Neural progenitor cell (in vitro differentiated cells): ENCODE measurements around the gene TOP2A. TPM values are rescaled to one million over a fixed set of nuclear protein-coding genes. Genes with fewer than 3 reads are reported as not detected.
A peak's percentile ranks its signal among the peaks of the same experiment; 100 is the strongest.

ENCODE experiments used
- DNase-seq: peaks from one replicate; pipeline ENCODE4 v3.0.0-alpha.2; 2016; ENCODE audit warnings: low spot score
- H2AFZ ChIP-seq: fragments of 200-600 bp; sonication (generic); replicated peaks from 2 replicates; pipeline ENCODE4 v1.6.1; 2016; ENCODE audit warnings: antibody characterized with exemption
- H3F3A ChIP-seq: fragments of 200-600 bp; sonication (generic); 2 replicates; pipeline ENCODE4 v1.6.1; 2016; ENCODE audit warnings: antibody characterized with exemption, low read depth
- H3K27ac ChIP-seq: fragments of 200-600 bp; sonication (generic); 2 replicates; pipeline ENCODE4 v1.5.1; 2016; ENCODE audit warnings: mild to moderate bottlenecking
- H3K27me3 ChIP-seq: fragments of 200-600 bp; sonication (generic); 2 replicates; pipeline ENCODE4 v1.6.1; 2016; ENCODE audit warnings: mild to moderate bottlenecking, moderate library complexity
- H3K36me3 ChIP-seq: fragments of 200-600 bp; sonication (generic); 2 replicates; pipeline ENCODE4 v1.5.1; 2016
- H3K4me1 ChIP-seq: fragments of 200-600 bp; sonication (generic); 2 replicates; pipeline ENCODE4 v1.6.1; 2016; ENCODE audit warnings: mixed run types
- H3K4me2 ChIP-seq: fragments of 200-600 bp; sonication (generic); 2 replicates; pipeline ENCODE4 v1.6.1; 2016
- H3K4me3 ChIP-seq: fragments of 200-600 bp; sonication (generic); 2 replicates; pipeline ENCODE4 v1.5.1; 2016
- H3K79me2 ChIP-seq: fragments of 200-600 bp; sonication (generic); 2 replicates; pipeline ENCODE4 v1.6.1; 2016; ENCODE audit warnings: low read depth
- H3K9ac ChIP-seq: fragments of 200-600 bp; sonication (generic); 2 replicates; pipeline ENCODE4 v1.6.1; 2016
- H3K9me3 ChIP-seq: fragments of 200-600 bp; sonication (generic); 2 replicates; pipeline ENCODE4 v1.5.1; 2016; ENCODE audit warnings: low read depth
- H4K20me1 ChIP-seq: fragments of 200-600 bp; sonication (generic); 2 replicates; pipeline ENCODE4 v1.6.1; 2016; ENCODE audit warnings: low read depth
- H3K27ac Mint-ChIP-seq: 3 replicates; pipeline ENCODE4 v1.8.0; 2021; ENCODE audit warnings: mixed read lengths
- H3K27me3 Mint-ChIP-seq: 2 replicates; pipeline ENCODE4 v1.8.0; 2022; ENCODE audit warnings: low read depth, mild to moderate bottlenecking, inconsistent platforms, moderate library complexity, mixed read lengths; ENCODE audit not compliant: insufficient read depth
- H3K36me3 Mint-ChIP-seq: 3 replicates; pipeline ENCODE4 v1.8.0; 2021; ENCODE audit warnings: mixed read lengths
- H3K4me1 Mint-ChIP-seq: 3 replicates; pipeline ENCODE4 v1.8.0; 2021; ENCODE audit warnings: mixed read lengths
- H3K4me3 Mint-ChIP-seq: 3 replicates; pipeline ENCODE4 v1.8.0; 2021; ENCODE audit warnings: mild to moderate bottlenecking, moderate library complexity, mixed read lengths
- H3K9me3 Mint-ChIP-seq: 3 replicates; pipeline ENCODE4 v1.8.0; 2020; ENCODE audit warnings: mixed read lengths
- EZH2 ChIP-seq: fragments of 200-600 bp; sonication (generic); IDR thresholded peaks from 2 replicates; pipeline ENCODE4 v1.6.1; 2017; ENCODE audit warnings: antibody characterized with exemption, mild to moderate bottlenecking, moderate library complexity
- EZH2phosphoT487 ChIP-seq: fragments of 200-600 bp; sonication (generic); IDR thresholded peaks from 2 replicates; pipeline ENCODE4 v1.6.1; 2017; ENCODE audit warnings: antibody characterized with exemption
- total RNA-seq: library from RNA; depleted of rRNA; stranded (reverse); fragments of >200 nt; gene quantifications from 2 replicates; pipeline ENCODE4 v1.2.3, GENCODE V29; 2015; ENCODE audit warnings: low replicate concordance
- TF ChIP-seq, protein P1 (sequence below): fragments of 200-600 bp; sonication (generic); IDR thresholded peaks from 2 replicates; pipeline ENCODE4 v1.5.1; 2017; ENCODE audit warnings: antibody characterized with exemption, mild to moderate bottlenecking

Gene TOP2A
- total RNA-seq, 1 donor from 2014 or later = 968 TPM

GRCh38 chr17:40366861-40367518, 50.7 kb downstream of the TOP2A start:
- peaks cover 33% of the 10 kb centered on the region for H3K27me3 ChIP-seq
- H3K27ac ChIP-seq = no peak overlapping the region
- DNase-seq = no peak
- no peak overlapping the region for H3K9ac ChIP-seq
- no peaks in the 10 kb centered on the region for H4K20me1 ChIP-seq
- Mint-ChIP-seq H3K9me3 (peaks cover under 1% of the 10 kb centered on the region), H3K27ac (no peak overlapping the region), H3K27me3 (peaks cover 21% of the 10 kb centered on the region), H3K4me1 (no peaks in the 10 kb centered on the region), H3K4me3 (no peak overlapping the region), H3K36me3 (no peaks in the 10 kb centered on the region)
- no peaks in the 10 kb centered on the region for H3F3A ChIP-seq
- H3K79me2 ChIP-seq = no peaks in the 10 kb centered on the region
- H3K4me1 ChIP-seq = peaks cover 4% of the 10 kb centered on the region
- H3K9me3 ChIP-seq = no peaks in the 10 kb centered on the region
- no peak for TF ChIP-seq EZH2phosphoT487
- TF ChIP-seq, protein P1, sequence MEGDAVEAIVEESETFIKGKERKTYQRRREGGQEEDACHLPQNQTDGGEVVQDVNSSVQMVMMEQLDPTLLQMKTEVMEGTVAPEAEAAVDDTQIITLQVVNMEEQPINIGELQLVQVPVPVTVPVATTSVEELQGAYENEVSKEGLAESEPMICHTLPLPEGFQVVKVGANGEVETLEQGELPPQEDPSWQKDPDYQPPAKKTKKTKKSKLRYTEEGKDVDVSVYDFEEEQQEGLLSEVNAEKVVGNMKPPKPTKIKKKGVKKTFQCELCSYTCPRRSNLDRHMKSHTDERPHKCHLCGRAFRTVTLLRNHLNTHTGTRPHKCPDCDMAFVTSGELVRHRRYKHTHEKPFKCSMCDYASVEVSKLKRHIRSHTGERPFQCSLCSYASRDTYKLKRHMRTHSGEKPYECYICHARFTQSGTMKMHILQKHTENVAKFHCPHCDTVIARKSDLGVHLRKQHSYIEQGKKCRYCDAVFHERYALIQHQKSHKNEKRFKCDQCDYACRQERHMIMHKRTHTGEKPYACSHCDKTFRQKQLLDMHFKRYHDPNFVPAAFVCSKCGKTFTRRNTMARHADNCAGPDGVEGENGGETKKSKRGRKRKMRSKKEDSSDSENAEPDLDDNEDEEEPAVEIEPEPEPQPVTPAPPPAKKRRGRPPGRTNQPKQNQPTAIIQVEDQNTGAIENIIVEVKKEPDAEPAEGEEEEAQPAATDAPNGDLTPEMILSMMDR = no peak
- no peak for TF ChIP-seq EZH2
- H3K4me2 ChIP-seq = no peak overlapping the region
- H3K36me3 ChIP-seq = no peaks in the 10 kb centered on the region
- no peak overlapping the region for H3K4me3 ChIP-seq
- no peak overlapping the region for H2AFZ ChIP-seq

GRCh38 chr17:40366076-40366860, 51.4 kb downstream of the TOP2A start:
- no peaks in the 10 kb centered on the region for H3K9me3 Mint-ChIP-seq

DNA sequence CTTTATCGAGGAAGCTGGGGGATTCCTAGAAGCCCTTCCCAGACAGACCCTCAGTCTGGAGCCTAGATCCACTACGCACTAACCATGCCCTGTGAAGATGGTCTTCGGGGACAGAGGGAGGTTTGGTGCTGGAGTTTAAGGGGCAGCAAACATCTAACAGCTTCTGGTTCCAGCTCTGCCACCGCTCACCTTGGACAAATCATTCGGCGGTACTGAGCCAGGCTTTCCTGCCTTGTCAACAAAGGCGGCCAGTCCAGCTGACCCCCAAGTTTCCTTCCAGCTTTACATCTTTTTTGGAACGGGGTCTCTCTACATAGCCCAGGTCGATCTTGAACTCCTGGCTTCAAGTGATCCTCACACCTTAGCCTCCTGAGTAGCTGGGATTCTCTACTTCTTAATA, 52.8 kb downstream of the TOP2A start:
- peaks cover 48% of the 10 kb centered on the region for H3K27me3 ChIP-seq
- no peak overlapping the region for H3K4me3 ChIP-seq
- Mint-ChIP-seq H3K36me3 (no peaks in the 10 kb centered on the region), H3K9me3 (no peaks in the 10 kb centered on the region), H3K27me3 (peaks cover 24% of the 10 kb centered on the region), H3K4me1 (peaks cover 10% of the 10 kb centered on the region), H3K4me3 (peak overlapping the region; percentile 72), H3K27ac (no peak overlapping the region)
- peak overlapping the region; percentile 99 for H3K4me2 ChIP-seq
- no peaks in the 10 kb centered on the region for H4K20me1 ChIP-seq
- no peak overlapping the region for H3K27ac ChIP-seq
- H2AFZ ChIP-seq = no peak overlapping the region
- no peak for DNase-seq
- no peaks in the 10 kb centered on the region for H3K9me3 ChIP-seq
- peaks cover 4% of the 10 kb centered on the region for H3K4me1 ChIP-seq
- TF ChIP-seq EZH2phosphoT487 = no peak
- TF ChIP-seq, protein P1 = no peak
- no peak for TF ChIP-seq EZH2
- no peaks in the 10 kb centered on the region for H3F3A ChIP-seq
- H3K36me3 ChIP-seq = no peaks in the 10 kb centered on the region
- H3K9ac ChIP-seq = no peak overlapping the region
- no peaks in the 10 kb centered on the region for H3K79me2 ChIP-seq

More at GRCh38 chr17:40366076-40366860, 51.4 kb downstream of the TOP2A start:
- Histone ChIP-seq H3K27ac (no peak overlapping the region), H3K27me3 (peaks cover 41% of the 10 kb centered on the region), H3K9ac (no peak overlapping the region), H3K4me2 (no peak overlapping the region), H3K4me3 (no peak overlapping the region), H3K4me1 (peaks cover 4% of the 10 kb centered on the region), H3K9me3 (no peaks in the 10 kb centered on the region), H3F3A (no peaks in the 10 kb centered on the region), H3K36me3 (no peaks in the 10 kb centered on the region), H3K79me2 (no peaks in the 10 kb centered on the region), H4K20me1 (no peaks in the 10 kb centered on the region), H2AFZ (no peak overlapping the region)
- H3K4me1 Mint-ChIP-seq = peaks cover 3% of the 10 kb centered on the region
- no peak for DNase-seq
- no peak overlapping the region for H3K4me3 Mint-ChIP-seq
- peaks cover 18% of the 10 kb centered on the region for H3K27me3 Mint-ChIP-seq
- no peak for TF ChIP-seq EZH2phosphoT487
- TF ChIP-seq EZH2 = no peak
- TF ChIP-seq, protein P1 = no peak
- H3K36me3 Mint-ChIP-seq = no peaks in the 10 kb centered on the region
- no peak overlapping the region for H3K27ac Mint-ChIP-seq
